RWPE2 (cell line): ENCODE data around the gene CDH4.
"Not testable (repeated sequence)": the region's sequence is repeated elsewhere in the genome, so short reads cannot be mapped to it uniquely, and the experiment has no call there.

Source experiments
- ATAC-seq: fragments of 200-7000 bp; cut with Tn5 transposase; 3 replicates; pipeline ENCODE4 v1.9.1; 2021; ENCODE audit warnings: low read depth
- DNase-seq: peaks from one replicate; pipeline ENCODE4 v3.0.0-alpha.2; 2020; ENCODE audit warnings: low spot score
- H3K27ac ChIP-seq: fragments of 450-650 bp; 2 replicates; pipeline ENCODE4 v1.5.1; 2017; ENCODE audit warnings: mild to moderate bottlenecking; ENCODE audit not compliant: poor library complexity, severe bottlenecking
- H3K27me3 ChIP-seq: fragments of 250-450 bp; sonication (Bioruptor Pico); 2 replicates; pipeline ENCODE4 v1.5.1; 2021; ENCODE audit warnings: mild to moderate bottlenecking, moderate library complexity; ENCODE audit not compliant: insufficient read depth, poor library complexity, severe bottlenecking
- H3K36me3 ChIP-seq: fragments of 250-450 bp; sonication (Bioruptor Pico); 2 replicates; pipeline ENCODE4 v1.5.1; 2020; ENCODE audit warnings: low read depth, mild to moderate bottlenecking, moderate library complexity
- H3K4me1 ChIP-seq: fragments of 250-450 bp; sonication (Bioruptor Pico); 2 replicates; pipeline ENCODE4 v1.5.1; 2021; ENCODE audit warnings: mild to moderate bottlenecking, moderate library complexity; ENCODE audit not compliant: insufficient read depth, poor library complexity, severe bottlenecking
- H3K4me3 ChIP-seq: fragments of 250-450 bp; sonication (Bioruptor Pico); 2 replicates; pipeline ENCODE4 v1.5.1; 2021; ENCODE audit warnings: mild to moderate bottlenecking, moderate library complexity; ENCODE audit not compliant: severe bottlenecking
- H3K9me3 ChIP-seq: fragments of 250-450 bp; sonication (Bioruptor Pico); 2 replicates; pipeline ENCODE4 v1.5.1; 2021; ENCODE audit warnings: mild to moderate bottlenecking, moderate library complexity; ENCODE audit not compliant: severe bottlenecking
- CTCF ChIP-seq: fragments of 450-650 bp; IDR thresholded peaks from one replicate; pipeline ENCODE4 v1.5.1; 2017; ENCODE audit warnings: mild to moderate bottlenecking, moderate library complexity; ENCODE audit not compliant: poor library complexity, severe bottlenecking

CDH4 gene

DNA sequence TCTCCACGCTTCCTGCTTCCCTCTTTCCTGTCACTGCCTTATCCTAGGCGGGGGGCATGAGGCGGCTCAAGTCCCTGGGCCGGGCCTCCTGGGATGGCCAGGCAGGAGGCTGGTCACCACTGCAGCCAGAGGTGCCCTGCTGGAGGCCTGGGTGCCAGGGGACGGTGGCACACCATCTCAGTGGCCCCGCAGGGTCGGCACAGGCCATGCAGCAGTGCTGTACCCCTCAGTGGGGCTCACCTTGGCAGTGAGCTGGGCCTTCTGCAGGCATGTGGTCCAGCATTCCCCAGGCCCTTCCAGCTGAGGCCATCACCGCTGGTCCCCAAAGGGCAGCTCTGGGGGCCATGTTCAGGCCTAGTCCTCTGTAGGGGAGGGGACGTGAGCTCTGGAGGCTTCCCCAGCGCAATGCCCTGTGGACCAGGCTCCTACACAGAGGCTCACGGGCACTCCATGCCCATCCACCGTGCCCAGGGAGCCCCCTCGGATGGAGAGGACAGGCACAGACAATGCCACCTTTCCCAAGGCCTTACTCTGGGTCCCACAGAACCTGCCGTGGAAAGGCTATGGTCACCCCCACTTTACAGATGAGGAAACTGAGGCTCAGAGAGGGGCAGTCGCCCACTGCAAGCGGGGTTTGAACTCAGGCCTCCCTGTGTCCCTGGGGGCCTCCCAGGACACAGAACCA is 689.8 kb downstream of the CDH4 start:
- H3K4me3 ChIP-seq: no peak overlapping the region
- peak; percentile 83 for DNase-seq
- TF ChIP-seq CTCF: no peak
- ATAC-seq: peak; percentile 17
- no peaks in the 10 kb centered on the region for H3K36me3 ChIP-seq
- no peaks in the 10 kb centered on the region for H3K4me1 ChIP-seq
- H3K9me3 ChIP-seq: no peaks in the 10 kb centered on the region
- no peaks in the 10 kb centered on the region for H3K27me3 ChIP-seq
- no peak overlapping the region for H3K27ac ChIP-seq

- DNase-seq (peak; percentile 83), ATAC-seq (0 out of 3 replicates have a peak, but pooled peaks have one; percentile 1)
- no peak overlapping the region for H3K4me3 ChIP-seq
- H3K9me3 ChIP-seq: no peaks in the 10 kb centered on the region
- no peaks in the 10 kb centered on the region for H3K4me1 ChIP-seq
- TF ChIP-seq CTCF: no peak
- H3K36me3 ChIP-seq: no peaks in the 10 kb centered on the region
- H3K27ac ChIP-seq: no peak overlapping the region
- H3K27me3 ChIP-seq: no peaks in the 10 kb centered on the region
Measured at GRCh38 chr20:61942526-61942925, 690.5 kb downstream of the CDH4 start.

DNA sequence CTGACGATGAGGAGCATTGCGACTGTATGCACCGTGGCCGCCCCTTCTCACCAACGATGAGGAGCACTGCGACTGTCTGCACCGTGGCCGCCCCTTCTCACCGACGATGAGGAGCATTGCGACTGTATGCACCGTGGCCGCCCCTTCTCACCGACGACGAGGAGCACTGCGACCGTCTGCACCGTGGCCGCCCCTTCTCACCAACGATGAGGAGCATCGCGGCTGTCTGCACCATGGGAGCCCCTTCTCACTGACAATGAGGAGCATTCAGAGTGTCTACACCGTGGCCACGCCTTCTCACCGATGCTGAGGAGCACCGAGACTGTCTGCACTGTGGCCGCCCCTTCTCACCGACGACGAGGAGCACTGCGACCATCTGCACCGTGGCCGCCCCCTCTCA is 692.9 kb downstream of the CDH4 start:
- H3K27ac ChIP-seq, H3K4me3 ChIP-seq, H3K27me3 ChIP-seq, ATAC-seq, H3K9me3 ChIP-seq, H3K36me3 ChIP-seq, H3K4me1 ChIP-seq: not testable (repeated sequence)
- peak; percentile 59 for DNase-seq

- not testable (repeated sequence) for H3K27me3 ChIP-seq, H3K36me3 ChIP-seq, H3K4me3 ChIP-seq, H3K27ac ChIP-seq, H3K9me3 ChIP-seq, ATAC-seq, H3K4me1 ChIP-seq
- peak; percentile 50 for DNase-seq
Measured at GRCh38 chr20:61945495-61945894, 693.4 kb downstream of the CDH4 start.

- ATAC-seq, H3K4me1 ChIP-seq: not testable (repeated sequence)
- peak; percentile 73 for DNase-seq
Measured at GRCh38 chr20:61948056-61948455, 696.0 kb downstream of the CDH4 start.

GRCh38 chr20:61948586-61949362 is 696.7 kb downstream of the CDH4 start:
- no peak overlapping the region for H3K27ac ChIP-seq
- H3K9me3 ChIP-seq: no peaks in the 10 kb centered on the region
- no peak for TF ChIP-seq CTCF
- H3K27me3 ChIP-seq: peaks cover 14% of the 10 kb centered on the region
- DNase-seq (peak; percentile 68), ATAC-seq (no peak)
- no peak overlapping the region for H3K4me3 ChIP-seq
- H3K4me1 ChIP-seq: no peaks in the 10 kb centered on the region
- H3K36me3 ChIP-seq: no peaks in the 10 kb centered on the region

More at GRCh38 chr20:61948056-61948455, 696.0 kb downstream of the CDH4 start:
- H3K36me3 ChIP-seq, H3K4me3 ChIP-seq, H3K27me3 ChIP-seq, H3K27ac ChIP-seq, H3K9me3 ChIP-seq: not testable (repeated sequence)
